ENCODE data around the gene PKIB. TPM values are rescaled to one million over a fixed set of nuclear protein-coding genes. Genes with fewer than 3 reads are reported as not detected.

Gene PKIB
- total and polyA plus RNA-seq, 2 donors (not counting 3 experiments of a cell fraction or from before 2014, with no cell fraction given), result not detected

GRCh38 chr6:122760330-122760729 lies 150.1 kb downstream of the PKIB start:
- CTCF ChIA-PET, result no interaction called here
- FAIRE-seq, result no peak

More at GRCh38 chr6:122760330-122760729, 150.1 kb downstream of the PKIB start:
- no peak overlapping the region for H2AFZ ChIP-seq (ENCODE audit: low read depth, low read length)
- dilution Hi-C loops (cut with MboI; ENCODE audit: extremely low pct_ligation_motif_present, low sequenced_read_pairs), result no loop called here
- POLR2A ChIA-PET, result no interaction called here
- no peak overlapping the region for H3K27ac ChIP-seq (ENCODE audit: insufficient read depth, low read depth, low read length)
- no peak for DNase-seq (ENCODE audit: low read depth, low spot score)
- H3K27me3 ChIP-seq (ENCODE audit: control insufficient read depth in 2 of 2, insufficient read depth in 2 of 2, low read length in 2 of 2), result no peaks in the 10 kb centered on the region
- no peak overlapping the region for H3K4me2 ChIP-seq (ENCODE audit: insufficient read depth, low read length)
- no peaks in the 10 kb centered on the region for H3K36me3 ChIP-seq (ENCODE audit: control insufficient read depth in 2 of 2, extremely low read depth in 1 of 2, insufficient read depth in 2 of 2, low read length in 2 of 2)
- no peak overlapping the region for H3K4me3 ChIP-seq (replicated peaks in 1 of 3; ENCODE audit: insufficient read depth in 1 of 3, low read depth in 1 of 3, low read length in 3 of 3)
- intact Hi-C loops (cut with micrococcal nuclease), result no loop called here
- H3K9ac ChIP-seq (replicated peaks; ENCODE audit: extremely low read depth, insufficient read depth, low read length), result no peak overlapping the region
- no peaks in the 10 kb centered on the region for H3K4me1 ChIP-seq (ENCODE audit: control insufficient read depth, extremely low read depth, insufficient read depth, low read length)
- BruUV-seq (replicated peaks), result no TSS peak
- no peaks in the 10 kb centered on the region for H3K9me3 ChIP-seq (replicated peaks; ENCODE audit: control insufficient read depth, insufficient read depth, low read length)
- TF ChIP-seq MYC (IDR thresholded peaks at IDR 0.05; ENCODE audit: low read depth, low read length) (no peak), FOS (IDR thresholded peaks at IDR 0.05; ENCODE audit: borderline replicate concordance, insufficient read depth, low read length) (no peak), POLR2AphosphoS5 (IDR thresholded peaks at IDR 0.05; ENCODE audit: insufficient read depth, low read depth, low read length) (no peak), EZH2 (IDR thresholded peaks at IDR 0.05; ENCODE audit: borderline replicate concordance, low read depth, low read length, severe bottlenecking) (no peak), GATA2 (IDR thresholded peaks at IDR 0.05; ENCODE audit: insufficient read depth, insufficient read length, low read depth, low read length) (no peak), CTCF (IDR thresholded peaks at IDR 0.05; ENCODE audit: extremely low read depth in 1 of 2, insufficient read depth in 1 of 2, low read depth in 1 of 2, low read length in 2 of 2) (no peak), MAX (IDR thresholded peaks at IDR 0.05; ENCODE audit: insufficient read depth, insufficient read length) (no peak), POLR2A (IDR thresholded peaks at IDR 0.05; ENCODE audit: low read depth, low read length) (no peak), JUN (IDR thresholded peaks at IDR 0.05; ENCODE audit: borderline replicate concordance, insufficient read depth, insufficient read length, low read depth) (no peak)
- no peaks in the 10 kb centered on the region for H3K79me2 ChIP-seq (ENCODE audit: control insufficient read depth, insufficient read depth, low read length)
- H3K9me1 ChIP-seq (replicated peaks; ENCODE audit: control insufficient read depth, extremely low read depth, insufficient read depth, low read length), result no peaks in the 10 kb centered on the region
- H4K20me1 ChIP-seq (replicated peaks; ENCODE audit: control insufficient read depth, extremely low read depth, insufficient read depth, low read length), result no peaks in the 10 kb centered on the region

Measured in endothelial cell of umbilical vein (primary cell).